GM23248 (cell line): ENCODE data around the gene LPCAT2.

Experiments
- EZH2 ChIP-seq: fragments of 200-600 bp; sonication (generic); IDR thresholded peaks from 2 replicates; pipeline ENCODE4 v1.6.1; 2018; ENCODE audit warnings: antibody characterized with exemption, mild to moderate bottlenecking; ENCODE audit not compliant: insufficient read depth, poor library complexity, severe bottlenecking
- EZH2phosphoT487 ChIP-seq: fragments of 200-600 bp; sonication (generic); IDR thresholded peaks from 2 replicates; pipeline ENCODE4 v1.6.1; 2018; ENCODE audit warnings: antibody characterized with exemption, moderate library complexity, mild to moderate bottlenecking, low read depth; ENCODE audit not compliant: insufficient read depth

DNA sequence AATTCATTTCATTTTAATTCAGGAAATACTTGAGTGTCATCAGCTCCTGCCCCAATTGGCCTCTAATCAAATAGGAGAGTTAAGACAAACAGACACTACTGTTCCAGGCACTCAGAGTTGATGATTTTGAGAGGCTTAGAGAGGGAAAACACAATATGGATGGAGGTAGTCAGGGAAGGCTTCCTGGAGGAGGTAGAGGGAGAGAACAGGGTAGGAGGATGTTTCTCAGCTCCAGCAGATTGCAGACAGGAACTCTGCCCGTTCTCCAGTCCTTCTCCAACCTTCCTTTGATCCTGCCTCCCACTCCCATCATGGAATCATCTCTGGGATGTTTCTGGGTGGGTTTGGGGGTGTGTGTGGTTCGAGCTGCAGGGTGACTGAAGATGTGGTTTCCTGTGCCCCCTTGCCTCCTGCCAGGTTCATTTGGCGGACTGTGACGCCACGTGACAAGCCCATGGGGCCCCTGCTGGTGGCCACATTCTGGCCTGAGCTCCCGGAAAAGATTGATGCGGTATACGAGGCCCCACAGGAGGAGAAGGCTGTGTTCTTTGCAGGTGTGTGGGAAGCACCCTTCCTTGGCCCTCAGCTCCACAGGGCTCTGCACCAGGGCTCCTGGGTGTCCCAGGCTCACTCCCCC lies 12.2 kb upstream of the LPCAT2 start:
- TF ChIP-seq EZH2 (no peak), EZH2phosphoT487 (no peak)
